NOMO-1 treated with DMSO at 0.1 percent for 48 hours (cell line): ENCODE results near the gene CTXN2.

Experiments
- DNase-seq: peaks from one replicate; lab custom pipeline; 2025; ENCODE audit not compliant: unreplicated experiment; lab: John Stamatoyannopoulos, UW

CTXN2 gene

DNA sequence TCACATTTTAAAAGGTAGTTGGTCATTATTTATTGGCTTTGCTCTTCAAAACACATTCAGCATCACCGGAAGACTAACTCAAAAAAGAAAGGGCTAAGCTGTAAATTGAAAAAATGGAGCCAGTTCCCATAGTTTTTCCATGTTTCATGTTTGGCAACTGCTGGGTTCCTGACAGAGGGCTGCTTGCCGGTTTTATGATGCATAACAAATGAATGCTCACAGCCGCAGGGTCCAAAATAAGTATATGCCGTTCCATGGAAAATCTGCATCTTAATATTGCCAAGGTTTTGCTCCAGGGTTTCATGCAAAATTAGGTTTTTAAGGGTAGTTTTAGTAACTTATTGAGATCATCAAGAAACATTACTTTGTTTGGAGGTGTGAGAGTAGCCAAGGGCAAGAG lies 30.4 kb downstream of the CTXN2 start:
- DNase-seq: no peak

DNA sequence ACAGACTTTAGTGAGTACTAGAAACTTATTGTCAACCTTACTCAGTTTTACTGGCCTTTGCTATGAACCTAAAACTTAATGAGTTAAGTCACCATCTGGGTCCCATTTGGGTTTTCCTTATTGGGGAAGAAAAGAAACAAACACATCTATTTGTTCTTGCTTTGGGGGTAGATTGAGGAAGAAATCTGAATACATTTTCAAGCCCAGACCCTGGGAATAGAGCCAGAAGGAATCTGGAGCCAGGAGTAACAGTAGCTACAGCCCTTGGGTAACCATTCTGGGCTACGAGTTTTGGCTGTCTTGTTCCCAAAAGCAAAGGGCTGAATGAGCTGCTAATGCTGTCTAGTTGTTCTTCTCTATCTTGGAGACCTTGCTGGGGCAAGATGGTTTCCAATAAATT lies 31.2 kb downstream of the CTXN2 start:
- DNase-seq: no peak

DNA sequence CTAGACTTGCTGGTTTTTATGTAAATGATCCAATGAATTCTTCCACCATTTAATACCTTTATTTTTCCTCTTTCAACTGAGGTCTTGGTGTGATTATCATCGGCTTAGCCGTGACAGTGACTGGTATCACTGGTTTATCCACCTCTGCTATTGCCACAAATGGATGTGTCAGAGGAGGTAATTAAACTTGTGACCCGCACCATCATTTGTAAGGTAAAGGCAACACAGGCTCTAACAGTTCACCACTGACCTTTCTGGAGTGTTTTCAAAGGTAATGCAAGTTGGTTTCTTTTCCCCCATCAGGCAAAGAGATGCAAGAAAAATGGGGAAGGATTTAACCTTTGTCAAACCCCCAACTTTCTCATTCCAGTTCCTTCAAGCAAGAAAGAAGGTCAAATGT lies 34.3 kb downstream of the CTXN2 start:
- no peak for DNase-seq

DNA sequence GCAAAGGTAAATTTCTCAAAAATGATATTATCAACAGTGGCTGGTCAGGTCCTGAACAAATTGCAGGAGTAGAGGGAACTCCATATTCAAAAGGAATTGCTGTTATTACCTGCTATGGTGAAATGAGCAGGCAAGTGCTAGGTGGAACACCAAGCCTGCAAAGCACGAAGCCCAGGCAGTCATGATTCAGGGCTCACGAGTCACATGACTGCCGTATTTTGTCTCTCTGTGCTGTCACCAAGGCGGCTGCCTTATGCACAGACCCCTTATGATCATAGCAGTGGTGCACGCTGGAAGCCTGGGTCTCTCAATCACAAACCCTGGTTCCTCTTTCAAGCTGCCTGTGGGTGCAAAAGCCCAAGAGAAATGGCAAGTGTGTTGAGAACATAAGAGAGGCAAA lies 39.0 kb downstream of the CTXN2 start:
- DNase-seq: no peak

DNA sequence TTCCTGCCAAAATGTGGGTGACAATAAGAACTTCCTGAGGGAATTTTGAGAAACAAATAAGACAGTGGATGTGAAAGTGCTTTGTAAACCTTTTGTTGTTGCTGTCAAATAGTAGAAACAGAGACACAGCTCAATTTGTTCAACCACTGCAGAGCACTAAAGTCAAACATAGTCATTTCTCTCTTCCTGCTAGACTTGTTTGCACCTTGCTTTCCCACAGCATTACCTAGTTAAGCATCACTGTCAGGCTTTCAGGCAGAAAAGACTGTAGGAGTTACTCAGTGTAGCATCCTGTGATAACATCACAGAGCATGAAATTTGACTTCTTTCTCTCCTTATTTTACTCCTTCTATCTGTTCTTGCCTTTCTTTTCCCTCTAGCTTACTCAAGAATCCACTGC lies 41.8 kb downstream of the CTXN2 start:
- DNase-seq: no peak

DNA sequence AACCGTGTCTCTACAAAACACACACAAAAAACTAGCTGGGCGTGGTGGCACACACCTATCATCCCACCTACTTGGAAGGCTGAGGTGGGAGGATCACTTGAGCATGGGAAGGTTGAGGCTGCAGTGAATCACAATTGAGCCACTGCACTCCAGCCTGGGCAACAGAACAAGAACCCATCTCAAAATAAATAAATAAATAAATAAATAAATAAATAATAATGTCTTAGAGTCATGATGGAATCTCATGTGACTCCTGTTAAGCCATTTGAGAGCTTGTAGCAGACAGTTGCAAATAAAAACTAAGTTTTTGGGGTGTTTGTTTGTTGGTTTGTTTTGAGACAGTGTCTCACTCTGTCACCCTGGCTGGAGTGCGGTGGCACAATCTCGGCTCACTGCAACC lies 47.9 kb downstream of the CTXN2 start:
- DNase-seq: no peak

DNA sequence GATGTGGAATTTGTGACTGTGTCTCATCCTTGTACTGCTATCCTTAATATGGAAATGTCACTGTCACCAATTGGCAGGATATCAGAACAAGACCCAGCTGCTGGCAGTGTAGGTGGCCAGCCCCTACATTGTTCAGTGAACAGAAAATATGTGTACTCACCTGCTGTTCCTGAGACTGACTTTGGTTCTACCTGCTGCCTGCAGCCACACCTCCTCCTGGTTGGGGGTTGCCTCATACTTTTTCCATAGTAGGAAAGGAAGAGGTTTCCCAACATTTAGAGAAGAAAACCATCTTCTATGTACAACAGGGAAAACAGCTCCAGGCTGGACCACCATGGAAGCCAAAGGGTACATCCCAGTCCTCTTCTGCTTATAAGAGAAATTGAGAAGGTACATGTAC lies 50.5 kb downstream of the CTXN2 start:
- DNase-seq: no peak

DNA sequence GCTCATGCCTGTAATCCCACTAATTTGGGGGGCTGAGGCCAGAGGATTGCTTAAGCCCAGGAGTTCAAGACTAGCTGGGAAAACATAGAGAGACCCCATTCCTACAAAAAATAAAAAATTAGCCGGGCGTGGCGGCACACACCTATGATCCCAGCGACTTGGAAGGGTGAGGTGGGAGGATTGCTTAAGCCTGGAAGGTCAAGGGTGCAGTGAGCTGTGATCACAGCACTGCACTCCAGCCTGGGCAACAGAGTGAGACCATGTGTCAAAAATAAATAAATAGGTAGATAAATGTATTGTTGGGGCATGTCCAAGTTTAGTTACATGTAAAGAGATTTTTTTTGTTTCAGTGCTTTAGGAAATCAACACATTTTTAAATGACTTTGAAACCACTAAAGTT lies 51.1 kb downstream of the CTXN2 start:
- DNase-seq: no peak

DNA sequence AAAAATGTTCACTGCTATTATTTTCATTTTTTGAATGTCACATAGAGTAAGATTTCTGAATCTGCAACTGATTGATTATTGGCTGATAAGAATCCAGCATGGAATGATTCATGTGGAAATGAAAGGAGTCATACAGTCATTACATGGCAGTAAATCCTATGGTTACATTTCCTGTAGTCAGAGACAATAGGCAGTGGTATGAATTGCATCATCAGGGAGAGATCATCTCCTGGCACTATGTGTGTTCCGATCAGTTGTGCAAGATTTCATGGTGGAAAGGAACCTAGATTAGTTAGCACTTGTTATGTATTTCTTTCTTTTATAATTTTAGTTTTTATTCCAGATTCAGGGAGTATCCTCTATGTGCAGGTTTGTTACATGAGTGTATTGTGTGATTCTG lies 53.5 kb downstream of the CTXN2 start:
- DNase-seq: no peak

DNA sequence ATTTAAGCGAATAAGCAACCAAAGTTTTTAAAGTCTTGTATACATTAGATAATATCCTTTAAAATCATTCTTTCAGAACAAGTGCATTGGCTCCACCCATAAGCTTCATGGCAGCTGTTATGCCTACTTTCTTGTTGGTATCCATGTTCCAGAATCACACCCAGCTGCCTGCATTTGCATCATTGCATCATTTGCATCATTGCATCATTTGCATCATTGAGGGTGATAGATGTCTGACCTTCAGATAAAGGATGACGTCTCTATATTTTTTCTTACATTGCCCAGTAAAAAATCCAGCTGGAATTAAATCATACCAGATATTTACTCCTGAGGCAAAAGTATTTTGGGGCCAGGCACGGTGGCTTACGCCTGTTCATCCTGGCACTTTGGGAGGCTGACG lies 56.9 kb downstream of the CTXN2 start:
- DNase-seq: no peak

DNA sequence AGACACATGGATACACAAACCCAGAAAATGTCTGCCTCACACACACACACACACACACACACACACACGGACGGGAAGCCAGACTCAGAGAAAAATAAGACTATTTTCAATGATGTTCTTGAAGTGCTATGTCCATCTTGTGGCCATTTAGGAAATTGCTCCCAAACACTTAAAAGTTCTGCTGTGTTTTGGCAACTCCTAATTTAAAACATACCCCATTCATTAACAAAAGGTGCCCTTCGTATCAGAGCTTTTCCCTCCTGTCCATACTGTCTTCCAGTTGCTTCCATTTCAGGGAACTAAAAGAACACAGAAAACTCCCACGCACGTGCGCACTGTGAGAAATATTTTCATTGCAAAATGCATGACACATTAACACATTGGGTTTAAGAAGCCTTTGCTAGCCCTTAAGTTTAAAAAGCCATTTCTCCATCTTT lies 59.2 kb downstream of the CTXN2 start:
- DNase-seq: peak; percentile 51

DNA sequence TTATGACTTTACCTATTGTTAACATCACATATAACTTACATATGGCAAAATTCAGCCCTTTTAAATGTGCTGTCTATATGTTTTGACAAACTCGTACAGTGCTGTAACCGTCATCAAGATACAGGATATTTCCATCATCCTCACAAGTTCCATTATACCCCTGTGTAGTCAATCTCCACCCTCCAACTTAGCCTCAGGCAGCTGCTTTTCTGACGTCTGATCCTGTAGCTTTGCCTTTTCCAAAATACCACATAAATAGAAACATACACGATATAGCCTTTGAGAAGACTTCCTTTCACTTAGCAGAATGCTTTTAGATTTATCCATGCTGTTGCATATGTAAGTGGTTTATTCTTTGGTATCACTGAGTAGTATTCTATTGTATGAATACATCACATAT lies 61.7 kb downstream of the CTXN2 start:
- DNase-seq: no peak
